HepG2 (cell line): Measurements from ENCODE around the gene PKIB. TPM values are rescaled to one million over a fixed set of nuclear protein-coding genes. Genes with fewer than 3 reads are reported as not detected.

Source experiments
- ATAC-seq: fragments of 200-7000 bp; cut with Tn5 transposase; 3 replicates; pipeline ENCODE4 v1.9.1; 2020; ENCODE audit warnings: mild to moderate bottlenecking, moderate library complexity
- BruUV-seq: library from RNA; stranded (reverse); fragments of 400-500 nt; replicated peaks from 2 replicates; lab custom pipeline; 2021; lab: Mats Ljungman, UMichigan
- CTCF ChIA-PET: fragments of 300-600 bp; formaldehyde crosslinking; extraction: SDS; loops from one replicate; lab custom pipeline; 2021; ENCODE audit warnings: low total read pairs, inconsistent platforms, low intra/inter-chr PET ratio; lab: Yijun Ruan, JAX
- POLR2A ChIA-PET: fragments of 350-600 bp; sonication (Branson Sonifier 250); formaldehyde crosslinking; loops from one replicate; lab custom pipeline; 2020; ENCODE audit warnings: antibody characterized with exemption, inconsistent platforms; lab: Yijun Ruan, JAX
- DNase-seq: peaks from one replicate; pipeline ENCODE4 v3.0.0-alpha.2; 2015; ENCODE audit warnings: low spot score
- FAIRE-seq: peaks from 3 replicates; lab custom pipeline; 2011; peaks lifted over from hg19 to GRCh38; lab: Jason Lieb, UNC
- H2AFZ ChIP-seq: one replicate; pipeline ENCODE4 v1.6.1; 2011; ENCODE audit warnings: low read length, inconsistent platforms
- H3K27ac ChIP-seq: fragments of 300-600 bp; 3 replicates; pipeline ENCODE4 v1.8.0; 2011; ENCODE audit warnings: mixed run types, mild to moderate bottlenecking, mixed read lengths, low read length, inconsistent platforms; ENCODE audit not compliant: insufficient read depth; ENCODE audit errors: extremely low read length
- H3K27me3 ChIP-seq, 2 experiments: fragments of 200-600 bp in 1 of 2; 2 replicates in 1 of 2; 3 replicates in 1 of 2; pipeline versions ENCODE4 v1.6.0 to v1.8.0; 2011; ENCODE audit warnings: low read length in 2 of 2, mild to moderate bottlenecking in 2 of 2, moderate library complexity in 2 of 2, inconsistent platforms in 1 of 2; ENCODE audit not compliant: insufficient read depth in 2 of 2, control insufficient read depth in 1 of 2
- H3K36me3 ChIP-seq, 2 experiments: fragments of 200-600 bp in 1 of 2; replicated peaks in 1 of 2; 2 replicates in 1 of 2; 3 replicates in 1 of 2; pipeline versions ENCODE4 v1.5.1 to v1.8.0; 2011; ENCODE audit warnings: low read length in 2 of 2, inconsistent platforms in 1 of 2; ENCODE audit not compliant: insufficient read depth in 2 of 2, control insufficient read depth in 1 of 2
- H3K4me1 ChIP-seq: 2 replicates; pipeline ENCODE4 v1.5.1; 2012; ENCODE audit warnings: low read length, inconsistent platforms; ENCODE audit not compliant: insufficient read depth
- H3K4me2 ChIP-seq: 2 replicates; pipeline ENCODE4 v1.6.0; 2011; ENCODE audit warnings: low read depth, low read length, inconsistent platforms
- H3K4me3 ChIP-seq, 3 experiments: fragments of 200-600 bp in 1 of 3; sonication (generic), shearing (Covaris generic) in 1 of 3; replicated peaks in 1 of 3; 2 replicates each; pipeline ENCODE4 v1.5.1; 2011 to 2016; ENCODE audit warnings: low read length in 3 of 3, inconsistent platforms in 2 of 3, low read depth in 2 of 3, mild to moderate bottlenecking in 2 of 3, control low read depth in 1 of 3, mixed read lengths in 1 of 3; ENCODE audit not compliant: insufficient read depth in 1 of 3
- H3K79me2 ChIP-seq: one replicate; pipeline ENCODE4 v1.6.1; 2011; ENCODE audit warnings: low read length, inconsistent platforms; ENCODE audit not compliant: insufficient read depth
- H3K9ac ChIP-seq: 2 replicates; pipeline ENCODE4 v1.6.0; 2011; ENCODE audit warnings: mild to moderate bottlenecking, low read depth, low read length, inconsistent platforms; ENCODE audit not compliant: insufficient read depth
- H3K9me3 ChIP-seq: 2 replicates; pipeline ENCODE4 v1.5.1; 2012; ENCODE audit warnings: mild to moderate bottlenecking, low read length
- H4K20me1 ChIP-seq: 2 replicates; pipeline ENCODE4 v1.6.0; 2011; ENCODE audit warnings: inconsistent platforms, mild to moderate bottlenecking, low read length, moderate library complexity; ENCODE audit not compliant: insufficient read depth
- CAMTA2 ChIP-seq: sonication (generic); formaldehyde crosslinking; IDR thresholded peaks from 2 replicates; pipeline ENCODE4 v1.4.0; 2020; ENCODE audit warnings: mild to moderate bottlenecking, missing genetic modification reagents, borderline replicate concordance
- CEBPB ChIP-seq: IDR thresholded peaks from 2 replicates; pipeline ENCODE4 v1.6.1; 2011; ENCODE audit warnings: low read depth, low read length, improper control_type of control experiment, borderline replicate concordance
- CHD2 ChIP-seq: IDR thresholded peaks from 2 replicates; pipeline ENCODE4 v1.6.1; 2011; ENCODE audit warnings: low read depth, low read length, improper control_type of control experiment
- ELF3 ChIP-seq: IDR thresholded peaks from 2 replicates; pipeline ENCODE4 v1.6.1; 2016; ENCODE audit warnings: missing genetic modification reagents, missing compliant biosample characterization
- HDAC6 ChIP-seq: fragments of 200-600 bp; sonication (generic); IDR thresholded peaks from 2 replicates; pipeline ENCODE4 v1.7.0; 2017; ENCODE audit warnings: mild to moderate bottlenecking, antibody characterized with exemption, low read length, low read depth
- HES4 ChIP-seq: sonication (generic); formaldehyde crosslinking; IDR thresholded peaks from 2 replicates; pipeline ENCODE4 v1.9.0; 2021; ENCODE audit warnings: mild to moderate bottlenecking, missing genetic modification reagents, borderline replicate concordance
- KLF12 ChIP-seq: sonication (generic); formaldehyde crosslinking; IDR thresholded peaks from 2 replicates; pipeline ENCODE4 v1.4.0; 2020; ENCODE audit warnings: missing genetic modification reagents, borderline replicate concordance
- MED13 ChIP-seq: sonication (generic); formaldehyde crosslinking; IDR thresholded peaks from 2 replicates; pipeline ENCODE4 v1.5.0; 2020; ENCODE audit warnings: missing genetic modification reagents
- MTA1 ChIP-seq: sonication (generic); formaldehyde crosslinking; IDR thresholded peaks from 2 replicates; pipeline ENCODE4 v1.4.0; 2020; ENCODE audit warnings: missing genetic modification reagents, mild to moderate bottlenecking, borderline replicate concordance
- SNAI1 ChIP-seq: sonication (generic); formaldehyde crosslinking; IDR thresholded peaks from 2 replicates; pipeline ENCODE4 v1.5.0; 2020; ENCODE audit warnings: mild to moderate bottlenecking, missing genetic modification reagents, borderline replicate concordance
- TGIF2 ChIP-seq: IDR thresholded peaks from 2 replicates; pipeline ENCODE4 v1.6.1; 2016; ENCODE audit warnings: control low read depth, missing compliant biosample characterization
- ZBTB3 ChIP-seq: sonication (generic); formaldehyde crosslinking; IDR thresholded peaks from 2 replicates; pipeline ENCODE4 v1.4.0; 2020; ENCODE audit warnings: low read depth, mild to moderate bottlenecking, moderate library complexity, missing genetic modification reagents, borderline replicate concordance
- ZBTB8A ChIP-seq: sonication (generic); formaldehyde crosslinking; IDR thresholded peaks from 2 replicates; pipeline ENCODE4 v1.4.0; 2020; ENCODE audit warnings: mild to moderate bottlenecking, low read depth, missing genetic modification reagents, borderline replicate concordance
- ZFP36L2 ChIP-seq: sonication (generic); formaldehyde crosslinking; IDR thresholded peaks from 2 replicates; pipeline ENCODE4 v1.4.0; 2020; ENCODE audit warnings: missing genetic modification reagents
- ZGPAT ChIP-seq: IDR thresholded peaks from 2 replicates; pipeline ENCODE4 v1.6.1; 2016; ENCODE audit warnings: mild to moderate bottlenecking
- ZKSCAN8 ChIP-seq: IDR thresholded peaks from 2 replicates; pipeline ENCODE4 v1.6.1; 2016; ENCODE audit warnings: borderline replicate concordance, missing genetic modification reagents, missing compliant biosample characterization
- ZNF225 ChIP-seq: sonication (generic); formaldehyde crosslinking; IDR thresholded peaks from 2 replicates; pipeline ENCODE4 v1.4.0; 2020; ENCODE audit warnings: mild to moderate bottlenecking, missing genetic modification reagents
- ZNF260 ChIP-seq: sonication (generic); formaldehyde crosslinking; IDR thresholded peaks from 2 replicates; pipeline ENCODE4 v1.4.0; 2020; ENCODE audit warnings: missing genetic modification reagents, low read depth, mild to moderate bottlenecking, borderline replicate concordance
- ZNF567 ChIP-seq: sonication (generic); formaldehyde crosslinking; IDR thresholded peaks from 2 replicates; pipeline ENCODE4 v1.8.1; 2023; ENCODE audit warnings: mild to moderate bottlenecking, missing genetic modification reagents, borderline replicate concordance
- ZSCAN30 ChIP-seq: sonication (generic); formaldehyde crosslinking; IDR thresholded peaks from 2 replicates; pipeline ENCODE4 v1.5.0; 2020; ENCODE audit warnings: mild to moderate bottlenecking, missing genetic modification reagents
- WGBS: methylation state at CpG from one replicate; pipeline ENCODE4 v1.1.6; 2017; ENCODE audit warnings: low lambda C conversion rate; 5-methylcytosine and 5-hydroxymethylcytosine counted together
- in situ Hi-C: cut with HindIII; loops from 2 replicates; pipeline ENCODE4 v1.10.0; 2017; ENCODE audit warnings: low pct_unique_long_range_greater_than_20kb; ENCODE audit not compliant: extremely low pct_ligation_motif_present
- intact Hi-C: fragments of 100-400 bp; cut with micrococcal nuclease; formaldehyde crosslinking; loops from one replicate; pipeline ENCODE4 v1.10.0; 2022; ENCODE audit not compliant: unreplicated experiment
- polyA plus RNA-seq, 8 experiments: library from polyadenylated mRNA; depleted of rRNA in 3 of 8; stranded (reverse) in 7 of 8; unstranded in 1 of 8; fragments of >200 nt; fragmentation: Illumina TruSeq in 4 of 8; extraction: Trizol in 4 of 8; gene quantifications; 2 replicates each; pipeline versions ENCODE4 v1.2.1 to v1.2.3, GENCODE V29; 2011 to 2016; ENCODE audit warnings: low read depth in 4 of 8, missing spikeins in 1 of 8, mixed read lengths in 1 of 8; ENCODE audit not compliant: insufficient read depth in 1 of 8
- total RNA-seq, 5 experiments: library from RNA; depleted of rRNA; stranded (reverse); fragments of >200 nt; fragmentation: Illumina TruSeq; extraction: Trizol; gene quantifications; 2 replicates each; pipeline ENCODE4 v1.2.3, GENCODE V29; 2016; ENCODE audit warnings: low read depth in 1 of 5

Gene PKIB
- total and polyA plus RNA-seq, 2 of the 13 experiments (the other 11 are each of a cell fraction or from before 2014, with no cell fraction given), result 1.4 to 1.5 TPM

GRCh38 chr6:122640366-122640765 lies 30.2 kb downstream of the PKIB start:
- in situ Hi-C loops, result no loop called here
- BruUV-seq, result no TSS peak
- H2AFZ ChIP-seq, result no peak overlapping the region
- H3K4me1 ChIP-seq, result peaks cover 5% of the 10 kb centered on the region; the same call in 1 of the 2 replicates
- no peaks in the 10 kb centered on the region for H3K79me2 ChIP-seq
- H3K4me3 ChIP-seq, result no peak overlapping the region
- ChIA-PET POLR2A (no interaction called here), CTCF (no interaction called here)
- no peaks in the 10 kb centered on the region for H3K9me3 ChIP-seq
- WGBS, result 16% methylated on average over 5 of the region's 5 CpGs
- FAIRE-seq, result no peak
- no peak overlapping the region for H3K27ac ChIP-seq
- no peaks in the 10 kb centered on the region for H4K20me1 ChIP-seq
- no peak for TF ChIP-seq HES4 (CRISPR knock-in tag)
- TF ChIP-seq ZBTB8A (CRISPR knock-in tag), result no peak
- no peak for TF ChIP-seq MTA1 (CRISPR knock-in tag)
- no peak for TF ChIP-seq ZKSCAN8 (CRISPR knock-in tag)
- TF ChIP-seq ZNF225 (CRISPR knock-in tag), result no peak
- TF ChIP-seq CEBPB, result peak; percentile 22; the same call in 1 of the 2 replicates
- TF ChIP-seq, all 625 proteins: peak for 1
- Histone ChIP-seq H3K27me3 (no peaks in the 10 kb centered on the region), H3K4me2 (no peak overlapping the region), H3K36me3 (no peaks in the 10 kb centered on the region), H3K9ac (no peak overlapping the region)
- ATAC-seq (no peak), DNase-seq (no peak)
- intact Hi-C loops, result no loop called here

- Histone ChIP-seq H3K36me3 (no peaks in the 10 kb centered on the region), H3K4me2 (no peak overlapping the region), H3K4me1 (peaks cover 6% of the 10 kb centered on the region; the same call in 1 of the 2 replicates), H3K79me2 (no peaks in the 10 kb centered on the region), H3K9me3 (no peaks in the 10 kb centered on the region), H3K27me3 (no peaks in the 10 kb centered on the region), H3K9ac (no peak overlapping the region), H2AFZ (no peak overlapping the region), H3K27ac (no peak overlapping the region), H3K4me3 (no peak overlapping the region), H4K20me1 (no peaks in the 10 kb centered on the region)
- ChIA-PET POLR2A (no interaction called here), CTCF (no interaction called here)
- in situ Hi-C loops, result no loop called here
- intact Hi-C loops, result no loop called here
- BruUV-seq, result no TSS peak
- 35% methylated on average over 3 of the region's 3 CpGs for WGBS
- FAIRE-seq, result no peak
- no peak for DNase-seq
- no peak for ATAC-seq
- TF ChIP-seq ZNF260 (CRISPR knock-in tag) (no peak), ZFP36L2 (CRISPR knock-in tag) (no peak), ELF3 (CRISPR knock-in tag) (no peak), ZNF567 (no peak), SNAI1 (no peak), ZBTB3 (CRISPR knock-in tag) (no peak), MED13 (no peak), CAMTA2 (CRISPR knock-in tag) (no peak), ZGPAT (CRISPR knock-in tag) (no peak), HDAC6 (no peak), KLF12 (CRISPR knock-in tag) (no peak), TGIF2 (CRISPR knock-in tag) (no peak), ZSCAN30 (CRISPR knock-in tag) (no peak), CHD2 (no peak)
Measured at GRCh38 chr6:122641819-122642218, 31.6 kb downstream of the PKIB start.
